PC-3 (cell line): ENCODE results near the gene PSMD1. TPM values are rescaled to one million over a fixed set of nuclear protein-coding genes. Genes with fewer than 3 reads are reported as not detected.

ENCODE experiments used
- ATAC-seq: fragments of 200-7000 bp; cut with Tn5 transposase; 2 replicates; pipeline ENCODE4 v1.9.1; 2020; ENCODE audit warnings: mild to moderate bottlenecking, moderate library complexity
- BruUV-seq: library from RNA; stranded (reverse); fragments of 400-500 nt; replicated peaks from 2 replicates; lab custom pipeline; 2021; lab: Mats Ljungman, UMichigan
- CTCF ChIA-PET: fragments of 300-600 bp; sonication (Branson Sonifier 250); formaldehyde crosslinking; loops from one replicate; lab custom pipeline; 2022; ENCODE audit warnings: antibody characterized with exemption; lab: Charles Lee
- POLR2A ChIA-PET: fragments of 300-600 bp; sonication (Branson Sonifier 250); formaldehyde crosslinking; loops from one replicate; lab custom pipeline; 2022; ENCODE audit warnings: antibody characterized with exemption; ENCODE audit not compliant: unreplicated experiment; lab: Charles Lee
- DNase-seq: peaks from one replicate; pipeline ENCODE4 v3.0.0-alpha.2; 2015
- H2AFZ ChIP-seq: fragments of 300-600 bp; sonication (generic); 2 replicates; pipeline ENCODE4 v1.6.0; 2016; ENCODE audit warnings: antibody characterized with exemption, low read length
- H3F3A ChIP-seq: fragments of 300-600 bp; sonication (generic); one replicate; pipeline ENCODE4 v1.6.0; 2017; ENCODE audit warnings: antibody characterized with exemption, low read length, control low read depth, mild to moderate bottlenecking; ENCODE audit not compliant: unreplicated experiment
- H3K27ac ChIP-seq: fragments of 300-600 bp; sonication (generic); 2 replicates; pipeline ENCODE4 v1.5.1; 2016; ENCODE audit warnings: mild to moderate bottlenecking, low read length
- H3K27me3 ChIP-seq: fragments of 300-600 bp; sonication (generic); 2 replicates; pipeline ENCODE4 v1.6.1; 2016; ENCODE audit warnings: low read length, mixed read lengths
- H3K36me3 ChIP-seq: fragments of 300-600 bp; sonication (generic); 2 replicates; pipeline ENCODE4 v1.6.1; 2016; ENCODE audit warnings: low read depth, mixed run types, low read length, mixed read lengths
- H3K4me1 ChIP-seq: fragments of 300-600 bp; sonication (generic); 2 replicates; pipeline ENCODE4 v1.5.1; 2016; ENCODE audit warnings: low read length; ENCODE audit not compliant: insufficient read depth
- H3K4me2 ChIP-seq: fragments of 300-600 bp; sonication (generic); 2 replicates; pipeline ENCODE4 v1.6.0; 2016; ENCODE audit warnings: low read length
- H3K4me3 ChIP-seq: fragments of 300-600 bp; sonication (generic); 2 replicates; pipeline ENCODE4 v1.5.1; 2016; ENCODE audit warnings: mild to moderate bottlenecking, low read length, mixed read lengths
- H3K79me2 ChIP-seq: fragments of 300-600 bp; sonication (generic); 2 replicates; pipeline ENCODE4 v1.6.1; 2017; ENCODE audit warnings: low read length, mixed read lengths
- H3K9ac ChIP-seq: fragments of 300-600 bp; sonication (generic); 2 replicates; pipeline ENCODE4 v1.6.0; 2016; ENCODE audit warnings: mild to moderate bottlenecking, low read length
- H3K9me2 ChIP-seq: fragments of 300-600 bp; sonication (generic); replicated peaks from 2 replicates; pipeline ENCODE4 v1.6.1; 2016; ENCODE audit warnings: mixed run types, low read length, mixed read lengths
- H3K9me3 ChIP-seq: fragments of 300-600 bp; sonication (generic); 2 replicates; pipeline ENCODE4 v1.6.1; 2016; ENCODE audit warnings: low read length, mixed read lengths
- H4K20me1 ChIP-seq: fragments of 300-600 bp; sonication (generic); 2 replicates; pipeline ENCODE4 v1.6.1; 2016; ENCODE audit warnings: low read length, mixed read lengths
- CTCF ChIP-seq: fragments of 300-600 bp; sonication (generic); conservative IDR thresholded peaks from 2 replicates; pipeline ENCODE4 v1.5.1; 2017; ENCODE audit warnings: antibody characterized with exemption, low read depth, mild to moderate bottlenecking, low read length
- EZH2 ChIP-seq: fragments of 300-600 bp; sonication (generic); IDR thresholded peaks from one replicate; pipeline ENCODE4 v1.6.1; 2017; ENCODE audit warnings: antibody characterized with exemption, mild to moderate bottlenecking, low read length; ENCODE audit not compliant: unreplicated experiment
- EZH2phosphoT487 ChIP-seq: fragments of 300-600 bp; sonication (generic); IDR thresholded peaks from 2 replicates; pipeline ENCODE4 v1.6.1; 2018; ENCODE audit warnings: mild to moderate bottlenecking, antibody characterized with exemption, low read length, borderline replicate concordance
- intact Hi-C: fragments of 100-400 bp; cut with micrococcal nuclease; formaldehyde crosslinking; loops from 2 replicates; pipeline ENCODE4 v1.9.0; 2023
- total RNA-seq: library from RNA; depleted of rRNA; stranded (reverse); fragments of >200 nt; gene quantifications from 2 replicates; pipeline ENCODE4 v1.2.3, GENCODE V29; 2014

Gene PSMD1
- total RNA-seq, 1 experiment from 2014 or later, result 154 TPM

GRCh38 chr2:231047274-231047922 lies 9.3 kb upstream of the PSMD1 start:
- Histone ChIP-seq H3K9me3 (no peaks in the 10 kb centered on the region), H2AFZ (no peak overlapping the region), H4K20me1 (no peaks in the 10 kb centered on the region), H3K4me3 (no peak overlapping the region), H3K4me1 (no peaks in the 10 kb centered on the region), H3K9ac (no peak overlapping the region), H3K27ac (no peak overlapping the region), H3K27me3 (no peaks in the 10 kb centered on the region), H3K36me3 (no peaks in the 10 kb centered on the region), H3K9me2 (no peaks in the 10 kb centered on the region), H3F3A (no peaks in the 10 kb centered on the region), H3K79me2 (no peaks in the 10 kb centered on the region), H3K4me2 (no peak overlapping the region)
- CTCF ChIA-PET, result no interaction called here
- intact Hi-C loops, result no loop called here
- no peak for DNase-seq
- ATAC-seq, result no peak
- BruUV-seq, result no TSS peak
- POLR2A ChIA-PET, result no interaction called here
- TF ChIP-seq EZH2phosphoT487 (no peak), EZH2 (no peak), CTCF (no peak)

GRCh38 chr2:231047923-231048915 lies 8.4 kb upstream of the PSMD1 start:
- POLR2A ChIA-PET, result interaction anchor here (0.6 to 0.8 kb wide), 2 partner anchors 10 to 416 kb away, joined by 3 to 7 read pairs; partner anchors contain the start of gene NCL

More at GRCh38 chr2:231047923-231048915, 8.4 kb upstream of the PSMD1 start:
- H3K27ac ChIP-seq, result no peak overlapping the region
- TF ChIP-seq CTCF (no peak), EZH2 (no peak), EZH2phosphoT487 (no peak)
- H3K4me2 ChIP-seq, result no peak overlapping the region
- intact Hi-C loops, result no loop called here
- no peak overlapping the region for H3K9ac ChIP-seq
- no peaks in the 10 kb centered on the region for H3K79me2 ChIP-seq
- H4K20me1 ChIP-seq, result no peaks in the 10 kb centered on the region
- ATAC-seq (no peak), DNase-seq (no peak)
- H3K4me3 ChIP-seq, result no peak overlapping the region
- no peaks in the 10 kb centered on the region for H3K9me3 ChIP-seq
- CTCF ChIA-PET, result no interaction called here
- no peaks in the 10 kb centered on the region for H3F3A ChIP-seq
- BruUV-seq, result no TSS peak
- H3K9me2 ChIP-seq, result no peaks in the 10 kb centered on the region
- H3K4me1 ChIP-seq, result no peaks in the 10 kb centered on the region
- no peak overlapping the region for H2AFZ ChIP-seq
- no peaks in the 10 kb centered on the region for H3K27me3 ChIP-seq
- no peaks in the 10 kb centered on the region for H3K36me3 ChIP-seq
